Activated CD8-positive, alpha-beta memory T cell treated with anti-CD3 and anti-CD28 coated beads, Interleukin-2, amount 50 U/mL, for 24 hours (primary cell): Measurements from ENCODE around the gene THSD4.
"Not testable (repeated sequence)": the region's sequence is repeated elsewhere in the genome, so short reads cannot be mapped to it uniquely, and the experiment has no call there.

Experiments used
- DNase-seq: peaks from one replicate; pipeline ENCODE4 v3.0.0-alpha.2; 2020; ENCODE audit errors: extremely low read depth

Gene THSD4

DNA sequence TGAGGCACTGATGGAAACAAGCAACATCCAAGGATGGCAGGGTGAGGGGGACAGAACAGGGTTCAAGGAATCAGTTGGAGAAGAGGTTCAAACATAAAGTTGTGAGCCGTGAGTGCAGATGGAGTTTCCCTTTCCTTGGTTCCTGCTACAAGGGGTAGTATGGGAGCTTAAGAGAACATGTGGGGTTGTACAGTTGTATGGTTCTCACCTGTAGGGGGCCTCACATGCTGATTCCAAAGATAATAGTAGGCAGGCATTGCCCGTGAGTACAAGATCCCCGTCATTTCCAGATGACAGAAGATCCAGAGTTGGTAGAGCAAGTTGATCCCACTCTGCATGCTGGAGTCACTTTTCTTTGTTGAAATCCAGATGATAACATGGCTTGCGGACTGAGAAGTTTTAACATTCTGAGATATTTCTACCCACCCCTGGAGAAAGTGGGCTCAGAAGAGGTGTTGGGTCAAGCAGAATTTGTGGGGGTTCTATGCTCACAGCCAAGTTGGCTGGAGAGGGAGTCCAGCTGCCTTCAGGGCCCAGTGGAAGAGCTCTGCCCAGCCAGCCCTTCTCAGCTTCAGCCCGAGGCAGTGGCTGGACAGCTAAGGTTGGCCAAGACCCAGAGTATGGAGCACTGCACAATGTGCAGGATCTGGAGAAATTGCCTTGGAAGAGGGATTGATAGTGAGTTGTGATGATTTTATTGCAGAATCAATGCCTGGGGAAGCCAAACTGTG, 141.8 kb downstream of the THSD4 start:
- DNase-seq: no peak

DNA sequence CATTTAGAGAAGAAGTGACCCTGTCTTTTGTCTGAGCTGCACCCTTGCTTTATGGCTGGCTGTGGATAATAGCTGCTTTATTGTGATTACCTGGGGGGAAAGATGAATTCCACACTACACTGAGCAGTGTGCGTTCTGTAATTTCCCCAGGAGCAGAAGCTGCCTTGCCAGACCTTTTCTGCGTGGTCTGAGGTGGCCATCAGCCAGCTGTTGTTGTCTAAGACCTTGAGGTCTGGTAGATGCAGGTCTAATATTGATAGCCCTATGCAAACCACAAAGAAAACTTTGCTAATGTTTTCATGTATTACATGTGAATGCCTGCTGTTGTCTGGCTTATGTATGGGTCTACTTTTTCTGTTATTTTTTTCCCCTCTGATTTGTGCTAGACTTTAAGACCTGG, 144.6 kb downstream of the THSD4 start:
- no peak for DNase-seq

- DNase-seq: no peak
These were observed 146.1 kb downstream of the THSD4 start for GRCh38 chr15:71261418-71261817.

- no peak for DNase-seq
These were observed 146.6 kb downstream of the THSD4 start for GRCh38 chr15:71261909-71262308.

DNA sequence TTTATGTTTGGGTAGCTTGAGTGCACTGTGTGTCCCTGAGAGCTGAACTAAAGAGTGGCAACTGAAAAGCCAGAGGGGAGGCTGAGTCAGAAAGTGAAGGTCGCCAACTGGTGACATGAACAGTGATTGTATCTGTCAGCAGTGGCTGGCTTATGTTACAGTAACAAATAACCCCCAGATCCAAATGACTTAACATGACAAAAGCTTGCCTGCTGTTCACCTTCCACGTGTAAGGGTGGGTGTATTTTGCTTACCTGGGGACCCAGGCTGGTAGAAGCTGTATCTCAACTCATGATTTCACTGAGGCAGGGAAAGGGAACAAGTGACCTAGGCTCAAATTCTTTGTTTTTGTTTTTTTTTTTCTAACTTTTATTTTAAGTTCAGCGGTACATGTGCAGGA, 147.3 kb downstream of the THSD4 start:
- DNase-seq: no peak

GRCh38 chr15:71265606-71266005, 150.3 kb downstream of the THSD4 start:
- DNase-seq: not testable (repeated sequence)

DNA sequence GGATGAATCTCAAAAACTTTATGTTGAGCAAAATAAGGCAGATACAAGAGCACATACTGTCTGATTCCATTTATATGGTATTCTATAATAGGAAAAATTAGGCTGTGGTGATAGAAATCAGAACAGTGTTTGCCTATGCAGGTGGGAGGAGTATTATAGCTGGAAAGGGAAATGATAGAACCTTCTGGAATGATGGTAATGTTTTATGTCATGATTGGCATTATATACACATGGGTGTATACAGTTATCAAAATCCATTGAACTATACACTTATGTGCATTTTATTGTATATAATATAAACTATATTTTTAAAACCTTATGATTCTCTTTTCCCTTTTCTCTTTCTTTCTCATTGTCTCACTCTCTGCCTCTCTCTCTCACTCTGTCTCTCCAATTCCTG, 156.1 kb downstream of the THSD4 start:
- no peak for DNase-seq

DNA sequence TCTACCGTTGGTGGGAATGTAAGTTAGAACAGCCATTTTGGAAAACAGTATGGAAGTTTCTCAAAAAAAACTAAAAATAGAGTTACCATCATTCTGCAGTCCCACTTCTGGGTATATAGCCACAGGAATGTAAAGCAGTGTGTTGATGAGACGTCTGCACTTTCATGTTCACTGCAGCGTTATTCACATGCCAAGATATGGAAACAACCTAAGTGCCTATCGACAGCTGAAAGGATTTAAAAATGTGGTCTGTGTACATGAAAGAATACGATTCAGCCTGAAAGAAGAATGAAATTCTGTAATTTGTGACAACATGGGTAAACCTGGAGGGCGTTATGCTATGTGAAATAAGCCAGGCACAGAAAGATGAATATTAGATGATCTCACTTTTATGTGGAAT, 157.7 kb downstream of the THSD4 start:
- no peak for DNase-seq

GRCh38 chr15:71273731-71274447, 158.6 kb downstream of the THSD4 start:
- DNase-seq: no peak

DNA sequence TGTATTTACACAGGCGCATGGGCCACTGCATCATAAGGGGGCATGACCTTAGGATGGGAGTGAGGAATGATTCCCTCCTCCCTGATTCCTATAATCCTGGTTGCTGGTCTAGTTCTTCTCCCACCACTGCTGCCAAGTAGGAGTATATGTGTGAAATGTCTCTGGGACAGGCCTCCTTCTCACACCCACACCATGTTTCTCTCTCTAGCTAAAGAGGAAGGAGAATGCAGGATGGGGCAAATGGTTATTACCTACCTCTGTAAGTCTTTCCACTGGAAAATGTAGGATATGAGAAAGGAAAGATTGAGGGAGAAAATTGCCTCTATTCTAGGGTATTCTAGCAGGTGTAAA, 159.2 kb downstream of the THSD4 start:
- no peak for DNase-seq

DNA sequence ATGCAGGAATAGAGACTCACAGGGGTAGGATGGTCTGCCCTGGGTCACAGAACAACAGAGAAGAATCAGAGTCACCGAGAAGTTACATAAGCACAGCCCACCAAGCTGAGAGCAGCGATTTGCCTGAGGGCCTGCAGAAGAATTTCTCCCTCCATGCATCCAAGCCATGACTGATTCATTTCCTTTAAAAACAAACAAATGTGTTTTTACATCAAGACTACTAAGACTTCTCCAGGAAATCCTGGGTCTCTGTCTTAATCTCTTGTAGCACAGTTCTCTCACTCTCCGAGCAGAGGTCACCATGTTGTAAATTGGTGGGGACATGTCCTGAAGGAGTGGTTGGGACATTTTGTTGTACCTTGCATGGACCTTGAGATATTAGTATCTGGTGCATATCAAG, 159.8 kb downstream of the THSD4 start:
- no peak for DNase-seq

DNA sequence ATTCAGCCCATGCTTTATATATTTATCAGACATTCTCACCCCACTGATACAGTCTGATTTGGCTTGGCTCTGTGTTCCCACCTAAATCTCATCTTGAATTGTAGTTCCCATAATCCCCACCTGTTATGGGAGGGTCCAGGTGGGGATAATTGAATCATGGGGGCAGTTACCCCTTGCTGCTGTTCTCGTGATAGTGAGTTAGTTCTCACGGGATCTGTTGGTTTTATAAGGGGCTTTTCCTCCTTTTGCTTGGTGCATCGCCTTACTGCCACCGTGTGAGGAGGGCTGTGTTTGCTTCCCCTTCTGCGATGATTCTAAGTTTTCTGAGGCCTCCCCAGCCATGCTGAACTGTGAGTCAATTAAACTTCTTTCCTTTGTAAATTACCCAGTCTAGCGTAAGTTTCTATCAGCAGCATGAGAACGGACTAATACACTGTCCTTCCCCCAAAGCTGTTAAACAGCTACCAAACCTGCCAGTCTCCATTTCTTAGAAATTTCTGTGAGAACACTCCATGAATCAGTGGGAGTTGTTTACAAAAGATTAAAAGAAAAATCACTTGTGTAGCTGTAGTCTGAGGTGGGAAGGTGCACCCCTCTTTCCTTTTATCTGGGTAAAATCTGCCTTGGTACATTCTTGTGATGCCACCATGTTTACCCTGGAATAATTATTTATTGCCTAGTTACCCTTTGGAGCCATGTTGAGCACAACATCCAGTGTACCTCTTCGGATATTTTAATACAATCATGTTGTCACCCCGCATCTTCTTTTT, 160.5 kb downstream of the THSD4 start:
- DNase-seq: no peak

DNA sequence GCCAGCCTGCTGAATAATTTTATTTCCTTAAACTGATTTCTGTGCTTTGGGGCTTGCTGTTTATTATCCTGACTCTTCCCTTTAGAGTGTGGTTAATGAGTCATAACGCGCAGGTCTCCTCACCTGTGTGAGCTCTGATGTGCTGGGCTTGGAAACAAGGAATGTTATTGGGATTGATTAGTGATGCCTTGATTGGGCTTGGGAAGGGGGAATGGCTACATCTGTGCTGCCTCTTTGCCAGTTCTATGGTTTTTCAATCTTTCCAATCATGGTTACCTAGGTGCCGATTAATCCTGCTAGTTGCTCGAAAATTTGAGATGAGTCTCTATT, 161.0 kb downstream of the THSD4 start:
- DNase-seq: no peak

- no peak for DNase-seq
These were observed 163.9 kb downstream of the THSD4 start for GRCh38 chr15:71278989-71279756.

GRCh38 chr15:71279757-71280141, 164.5 kb downstream of the THSD4 start:
- DNase-seq: no peak

- no peak for DNase-seq
These were observed 164.9 kb downstream of the THSD4 start for GRCh38 chr15:71280206-71280605.

DNA sequence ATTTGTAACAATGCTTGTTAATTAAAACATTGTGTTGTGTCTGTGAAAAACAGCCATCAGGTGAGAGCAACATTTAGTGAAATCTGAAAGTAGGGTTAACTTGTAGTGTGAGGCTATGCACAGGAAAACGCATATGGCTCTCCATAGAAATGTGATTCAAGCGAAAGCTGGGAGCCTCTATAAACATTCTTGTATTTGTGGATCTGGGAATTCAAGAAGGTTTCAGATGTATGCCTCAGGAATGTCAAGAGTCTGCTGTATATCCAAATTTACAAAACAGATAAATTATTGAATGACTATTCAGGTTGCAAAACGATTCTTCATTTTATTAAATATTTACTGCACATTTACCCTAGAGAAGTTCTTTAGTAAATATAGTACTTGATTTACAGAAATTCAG, 166.0 kb downstream of the THSD4 start:
- DNase-seq: no peak

- no peak for DNase-seq
These were observed 166.8 kb downstream of the THSD4 start for GRCh38 chr15:71282076-71282475.

DNA sequence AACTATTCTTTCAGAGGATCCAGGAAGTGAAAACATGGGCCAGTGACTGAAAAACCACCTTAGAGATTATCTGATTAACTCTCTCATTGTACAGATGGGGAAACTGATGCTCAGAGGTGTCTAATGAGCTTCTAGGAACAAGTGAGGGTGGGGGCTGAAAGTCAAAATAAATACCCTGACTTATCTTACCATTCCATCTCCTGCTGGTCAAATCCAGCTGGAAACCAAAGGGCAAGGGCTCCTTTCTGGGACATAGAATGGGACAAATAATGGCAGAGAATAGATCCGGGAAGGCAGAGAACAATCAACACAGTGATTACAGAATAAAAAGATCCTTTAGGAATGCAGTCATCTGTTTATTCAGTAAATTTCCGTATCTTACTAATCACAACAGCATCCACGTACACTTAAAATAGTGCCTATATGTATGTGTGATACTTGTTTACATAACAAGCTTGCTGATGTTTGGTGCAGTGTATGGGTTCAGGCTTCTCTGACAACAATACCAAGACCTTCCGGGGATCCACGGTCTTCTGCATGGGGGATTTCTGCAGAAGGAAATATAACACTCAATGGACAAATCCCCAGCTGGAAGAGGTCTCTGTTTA, 173.2 kb downstream of the THSD4 start:
- no peak for DNase-seq

GRCh38 chr15:71290002-71290401, 174.7 kb downstream of the THSD4 start:
- DNase-seq: no peak

DNA sequence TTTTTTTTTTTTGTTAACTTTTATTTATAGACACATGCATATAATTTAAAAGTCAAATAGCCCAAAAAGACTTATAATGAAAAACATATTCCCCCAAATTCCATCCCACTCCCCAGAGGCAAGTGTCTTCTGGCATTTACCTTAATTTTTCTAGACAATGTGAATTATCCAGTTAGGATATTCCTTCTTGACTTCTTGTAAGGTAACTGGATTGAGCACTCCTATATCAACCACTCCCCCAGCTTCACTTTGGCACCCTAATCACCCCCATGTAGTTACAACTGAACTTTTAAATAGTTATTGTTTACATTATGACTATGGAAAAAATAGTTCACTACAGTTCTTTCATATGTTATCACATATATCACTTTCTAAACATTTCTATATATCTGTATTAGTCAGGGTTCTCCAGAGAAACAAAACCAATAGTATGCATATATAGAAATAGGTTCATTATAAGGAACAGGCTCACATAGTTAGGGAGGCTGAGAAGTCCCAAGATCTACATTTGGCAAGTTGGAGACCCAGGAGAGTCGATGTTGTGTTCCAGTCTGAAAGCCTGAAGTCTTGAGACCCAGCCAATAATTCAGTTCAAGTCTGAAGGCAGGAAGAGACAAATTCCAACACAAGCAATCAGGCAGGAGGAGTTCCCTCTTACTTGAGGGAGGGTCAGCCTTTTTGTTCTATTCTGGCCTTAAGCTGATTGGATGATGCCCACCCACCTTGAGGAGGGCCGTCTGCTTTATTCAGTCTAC, 175.8 kb downstream of the THSD4 start:
- DNase-seq: no peak
